HG02798 (cell line): ENCODE data around the gene ITPR2.
A peak's percentile ranks its signal among the peaks of the same experiment; 100 is the strongest.

Experiments used
- ATAC-seq: cut with Tn5 transposase; IDR thresholded peaks from one replicate; pipeline ENCODE4 v1.9.1; 2021; ENCODE audit warnings: mild to moderate bottlenecking; ENCODE audit not compliant: unreplicated experiment, poor library complexity

ITPR2 gene

GRCh38 chr12:26384536-26384935 lies 448.5 kb downstream of the ITPR2 start:
- no peak for ATAC-seq

- no peak for ATAC-seq
Measured at GRCh38 chr12:26383041-26383440, 450.0 kb downstream of the ITPR2 start.

GRCh38 chr12:26380897-26381296 lies 452.1 kb downstream of the ITPR2 start:
- no peak for ATAC-seq

DNA sequence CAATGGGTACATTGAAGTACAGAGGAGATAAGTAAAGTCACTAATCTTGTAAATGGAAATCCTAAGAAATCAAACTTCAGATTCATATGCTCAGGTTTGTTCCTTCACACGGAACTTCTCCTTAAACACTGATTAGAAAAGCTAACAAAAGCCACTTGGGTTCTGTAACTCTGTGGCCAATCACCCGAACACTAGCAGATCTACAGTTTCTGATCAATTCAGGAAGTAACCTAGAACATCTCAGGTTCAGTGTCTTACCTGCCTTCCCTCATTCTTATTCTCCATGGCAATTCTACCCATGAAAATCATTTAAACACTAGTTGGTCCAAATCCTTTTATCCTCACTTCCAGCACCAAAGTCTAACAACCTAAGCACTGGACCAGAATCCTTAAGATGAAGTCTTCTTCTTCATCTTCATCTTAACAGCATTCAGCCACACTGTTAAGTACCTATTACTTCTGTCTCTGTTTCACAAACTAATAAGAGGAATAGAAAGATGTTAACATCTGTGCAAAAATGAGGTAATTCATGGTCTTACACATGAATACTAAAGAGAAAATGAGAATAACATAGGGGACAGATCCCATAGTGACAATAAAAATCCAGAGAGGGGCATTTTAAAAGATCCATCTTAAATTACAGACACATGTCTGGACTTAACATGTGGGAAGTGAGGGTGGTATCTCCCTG lies 453.1 kb downstream of the ITPR2 start:
- no peak for ATAC-seq

DNA sequence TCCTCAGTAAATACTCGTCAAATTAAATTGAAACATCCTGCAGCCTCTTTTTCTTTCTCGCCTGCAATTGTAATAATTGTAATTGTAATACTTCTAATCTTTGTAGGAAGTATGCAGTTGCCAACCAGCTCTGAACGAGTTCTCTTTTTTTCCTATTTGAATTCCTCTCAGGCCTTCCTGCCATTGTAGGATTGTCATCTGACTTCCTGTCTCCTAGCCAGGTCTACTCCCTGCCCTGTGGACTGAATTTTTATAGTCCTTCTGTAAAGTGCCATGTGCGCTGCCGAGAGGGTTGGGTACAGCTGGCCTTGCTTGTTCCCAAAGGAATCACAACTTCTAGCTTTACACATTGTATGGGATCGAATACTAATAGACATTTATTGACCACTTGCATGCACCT lies 454.3 kb downstream of the ITPR2 start:
- ATAC-seq = no peak

DNA sequence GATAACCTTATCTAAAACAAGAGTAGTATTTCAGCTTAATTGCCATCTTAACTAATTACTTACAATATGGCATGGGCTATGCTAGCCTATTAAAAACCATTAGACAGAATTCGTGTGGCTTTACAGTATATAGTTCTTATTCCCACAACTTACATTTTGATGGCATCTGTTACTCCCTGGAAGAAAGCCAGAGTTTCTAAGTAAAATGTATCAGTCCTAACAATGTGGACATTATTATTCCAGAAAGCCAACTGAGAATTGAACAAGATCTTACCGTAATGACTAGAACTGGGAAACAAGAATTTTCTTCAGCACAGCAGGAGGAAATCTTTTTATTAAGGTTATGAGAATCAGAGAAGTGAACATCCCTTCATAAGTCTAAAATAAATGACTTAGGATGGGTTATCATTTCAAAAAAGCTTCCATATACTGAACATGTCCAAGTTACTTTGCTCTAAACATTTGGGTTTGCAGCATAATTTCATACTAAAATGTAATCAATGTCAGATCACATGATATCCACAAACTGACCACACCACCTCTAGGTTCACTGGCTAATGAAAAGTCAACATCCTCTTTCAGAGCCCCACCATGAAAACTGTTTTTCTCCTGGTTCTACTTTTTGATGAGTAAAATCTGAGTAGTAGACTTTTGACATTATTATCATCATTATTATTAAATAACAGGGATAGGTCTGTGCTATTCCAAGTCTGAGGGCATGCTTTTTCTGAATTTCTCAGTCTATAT lies 457.9 kb downstream of the ITPR2 start:
- no peak for ATAC-seq

DNA sequence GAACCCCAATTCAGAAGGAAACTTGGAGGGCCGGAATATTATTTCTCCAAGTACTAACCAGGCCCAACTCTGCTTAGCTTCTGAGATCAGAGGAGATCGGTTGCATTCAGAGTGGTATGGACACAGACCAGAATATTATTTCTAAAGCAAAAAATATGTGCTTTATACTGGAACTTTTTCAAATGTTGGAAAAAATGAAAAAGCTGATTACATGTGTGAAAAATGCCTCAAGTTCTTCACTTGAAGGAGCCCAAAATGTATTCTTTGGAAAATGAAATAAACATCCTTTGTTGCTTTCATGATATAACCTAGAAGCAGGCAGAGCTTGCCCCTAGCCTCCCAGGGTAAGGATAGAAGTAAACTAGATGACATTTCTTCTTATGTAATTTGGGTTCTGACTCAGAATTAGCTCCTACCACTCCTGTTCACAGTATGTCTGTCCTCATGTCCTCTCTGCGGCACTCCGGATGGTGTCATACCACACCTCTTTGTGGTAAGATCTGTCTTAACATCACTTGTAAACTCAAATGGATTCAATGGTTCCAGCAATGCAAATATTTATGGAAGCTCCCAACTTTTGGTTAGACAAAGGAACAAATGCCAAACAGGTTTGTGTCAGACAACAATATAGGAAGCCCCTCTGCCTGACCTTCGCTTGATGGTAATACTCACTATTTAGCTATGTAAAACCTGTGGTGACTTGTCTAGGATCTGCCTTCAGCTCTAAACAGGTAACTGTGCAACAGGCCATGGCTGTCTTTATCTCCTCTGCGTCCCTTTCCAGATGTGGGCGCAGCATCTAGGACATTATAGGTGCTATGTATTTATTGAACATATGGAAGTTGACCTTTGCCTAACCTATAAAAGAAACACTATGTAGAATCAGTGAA lies 459.1 kb downstream of the ITPR2 start:
- no peak for ATAC-seq

DNA sequence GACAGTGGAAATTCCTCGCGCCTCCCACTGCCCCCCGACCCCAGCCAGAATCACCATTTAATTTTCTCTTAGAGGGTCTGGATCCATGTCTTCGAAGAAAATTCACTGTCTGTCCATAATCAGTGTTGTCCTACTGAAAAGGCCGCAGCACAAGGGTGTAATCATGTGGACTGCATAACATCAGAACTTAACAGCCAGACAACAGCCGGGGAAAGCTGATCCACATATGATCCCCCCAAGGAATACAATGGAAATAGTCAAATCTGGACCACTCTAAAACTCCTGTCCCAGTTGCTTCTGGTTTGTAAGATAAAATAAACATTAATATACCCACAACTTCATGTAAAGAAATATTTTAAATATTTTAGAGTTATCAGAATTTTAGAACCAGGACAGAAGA lies 460.1 kb downstream of the ITPR2 start:
- ATAC-seq = no peak

GRCh38 chr12:26370098-26370497 lies 462.9 kb downstream of the ITPR2 start:
- ATAC-seq = no peak

DNA sequence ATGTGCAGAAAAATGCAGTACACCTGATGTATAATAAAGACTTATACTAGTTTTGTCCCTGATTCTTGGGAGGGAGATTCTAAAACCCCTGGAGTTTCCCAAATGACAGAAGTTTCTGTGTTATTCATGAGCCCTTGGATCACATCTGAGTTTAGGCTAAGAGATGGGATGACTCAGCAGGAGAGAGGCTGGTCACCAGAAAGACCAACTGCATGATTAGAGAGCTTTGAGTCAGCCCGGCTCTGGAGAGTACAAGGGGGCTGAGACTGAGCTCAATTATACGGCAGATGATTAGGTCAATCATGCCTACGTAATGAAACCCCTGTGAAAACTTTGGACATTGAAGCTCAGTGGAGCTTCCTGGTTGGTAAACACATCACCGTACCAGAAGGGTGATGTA lies 463.4 kb downstream of the ITPR2 start:
- ATAC-seq = no peak

DNA sequence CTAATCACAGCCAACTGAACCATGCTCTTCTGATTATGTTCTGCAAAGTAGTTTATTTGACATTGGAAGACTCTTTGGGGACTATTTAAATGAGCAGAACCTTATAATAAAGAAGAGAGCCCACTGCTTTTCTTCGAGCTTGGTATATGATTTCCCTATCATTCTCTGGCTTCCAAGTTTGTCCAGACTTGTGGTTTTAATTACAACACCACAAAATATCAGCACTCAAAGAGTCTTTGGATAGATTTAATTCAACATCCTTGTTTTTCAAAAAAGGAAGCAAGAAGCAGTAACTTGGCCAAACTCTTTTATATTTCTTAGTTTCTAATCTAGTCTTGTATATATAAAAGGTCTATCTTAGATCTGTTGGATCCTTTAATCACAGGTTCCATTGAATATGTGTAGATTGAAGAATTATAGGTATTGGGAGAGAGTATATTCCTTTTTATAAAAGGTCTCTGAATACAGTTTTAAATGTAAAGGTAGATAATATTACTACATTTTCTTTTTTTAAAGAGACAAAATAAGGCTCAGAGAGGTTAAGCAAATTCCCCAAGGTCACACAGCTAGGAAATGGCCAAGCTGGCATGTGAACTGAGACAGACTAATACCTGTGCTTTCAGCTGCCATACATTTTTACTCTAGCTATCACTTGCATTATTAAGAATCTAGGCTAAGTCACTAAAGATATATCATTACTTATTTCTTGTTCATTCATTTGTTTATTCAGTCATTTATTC lies 464.8 kb downstream of the ITPR2 start:
- ATAC-seq = no peak

DNA sequence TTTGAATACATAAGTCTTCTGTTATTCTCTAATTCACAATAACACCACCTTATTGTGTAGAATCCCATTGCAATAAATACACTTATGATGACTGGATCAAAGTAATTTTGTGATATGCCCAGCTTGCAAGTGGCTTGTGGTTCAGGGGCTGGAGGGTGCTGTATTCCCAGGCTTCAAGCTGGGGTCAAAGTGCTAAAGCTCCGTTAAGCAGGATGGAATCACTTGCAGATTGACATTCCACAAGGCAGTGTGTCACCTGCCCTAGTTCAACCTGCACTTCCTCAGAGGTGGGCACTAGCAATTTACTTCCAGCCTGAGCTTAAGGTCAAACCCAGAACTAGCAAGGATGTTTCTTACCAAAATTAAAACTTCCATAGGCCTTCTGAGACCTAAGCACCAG lies 471.0 kb downstream of the ITPR2 start:
- ATAC-seq = no peak

- ATAC-seq = no peak
Measured at GRCh38 chr12:26360062-26360461, 472.9 kb downstream of the ITPR2 start.

GRCh38 chr12:26359576-26359975 lies 473.4 kb downstream of the ITPR2 start:
- no peak for ATAC-seq

GRCh38 chr12:26358651-26359050 lies 474.3 kb downstream of the ITPR2 start:
- no peak for ATAC-seq

DNA sequence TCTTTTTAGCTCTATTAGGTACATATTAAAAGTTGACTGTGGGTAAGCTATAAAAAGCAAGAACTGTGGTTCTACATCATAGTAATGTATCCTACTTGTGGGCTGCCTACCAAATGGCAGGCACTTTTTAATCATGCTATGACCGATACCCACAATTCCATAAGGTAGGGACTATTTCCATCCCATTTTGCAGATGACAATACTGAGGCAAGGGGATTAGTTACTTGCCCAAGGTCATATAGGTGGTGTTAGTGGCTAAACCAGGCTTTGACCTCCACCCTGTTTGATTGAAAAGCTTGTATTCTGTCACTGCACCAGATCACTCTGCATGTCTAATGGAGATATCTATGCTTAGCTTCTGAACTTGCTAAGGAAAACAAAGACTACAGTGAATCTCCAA lies 485.7 kb downstream of the ITPR2 start:
- no peak for ATAC-seq

- no peak for ATAC-seq
Measured at GRCh38 chr12:26346736-26347135, 486.3 kb downstream of the ITPR2 start.

DNA sequence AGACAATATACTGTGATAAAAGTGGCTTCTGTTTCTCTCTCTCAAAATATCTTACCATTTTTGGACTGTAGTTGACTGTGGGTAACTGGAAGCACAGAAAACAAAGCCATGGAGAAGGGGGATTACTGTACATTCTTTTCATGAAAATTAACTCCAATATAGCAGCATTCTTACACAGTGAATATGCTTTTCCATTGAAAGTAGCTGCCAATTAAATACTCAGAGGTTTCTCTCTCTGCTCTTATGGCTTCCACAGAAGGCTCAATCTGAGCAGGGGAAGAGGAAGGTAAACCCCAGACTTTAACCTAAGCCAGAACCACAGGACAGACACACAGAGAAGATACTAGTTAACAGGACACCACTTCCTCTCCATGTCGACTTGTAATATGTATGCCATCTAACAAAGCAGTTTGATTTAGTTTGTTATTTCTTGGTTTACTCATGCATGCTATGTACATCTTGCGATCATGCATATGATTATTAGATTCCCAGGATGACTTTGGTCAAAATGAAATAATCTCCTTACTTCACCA lies 487.5 kb downstream of the ITPR2 start:
- no peak for ATAC-seq

- ATAC-seq = no peak
Measured at GRCh38 chr12:26341491-26341890, 491.5 kb downstream of the ITPR2 start.

DNA sequence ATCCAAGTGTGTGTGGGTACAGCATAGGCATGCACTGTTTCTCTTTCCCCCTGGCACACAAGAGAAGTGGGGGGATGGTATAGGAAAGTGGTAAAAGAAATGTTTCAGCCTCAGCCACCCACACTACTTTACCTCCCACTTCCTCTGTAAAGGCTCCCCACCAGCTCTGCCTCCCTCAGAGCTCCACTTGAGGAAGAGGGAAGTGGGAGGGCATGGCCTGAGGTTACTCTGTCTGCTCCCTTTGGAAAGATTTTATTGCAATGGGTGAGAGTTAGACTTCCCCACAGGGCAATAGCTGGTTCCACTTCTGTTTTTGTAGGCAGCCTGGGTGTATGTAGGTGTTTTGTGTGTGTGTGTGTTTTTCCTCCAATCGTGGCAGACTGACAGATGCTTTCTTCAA lies 492.3 kb downstream of the ITPR2 start:
- peak; percentile 73 for ATAC-seq
